ENCODE results near the gene ZNF438.

The ZNF438 gene

DNA sequence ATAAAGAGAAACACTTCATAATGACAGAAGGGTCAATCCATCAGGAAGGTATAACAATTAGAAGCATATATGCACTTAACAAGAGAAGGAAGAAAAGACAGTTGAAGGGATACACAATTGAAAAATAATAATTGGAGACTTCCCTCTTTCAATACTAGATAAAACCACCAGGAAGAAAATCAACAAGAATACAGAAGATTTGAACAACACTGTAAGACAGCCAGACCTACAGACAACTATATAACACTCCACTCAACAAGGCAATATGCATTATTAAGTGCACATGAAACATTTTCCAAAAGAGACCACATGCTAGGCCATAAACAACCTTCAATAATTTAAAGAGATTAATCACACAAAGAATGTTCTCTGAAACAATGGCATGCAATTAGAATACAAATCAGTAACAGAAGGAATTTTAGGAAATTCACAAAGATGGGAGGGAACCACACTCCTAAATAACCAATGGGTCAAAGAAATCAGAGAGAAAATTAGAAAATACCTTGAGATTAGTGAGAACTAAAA lies 35.1 kb downstream of the ZNF438 start:
- Histone ChIP-seq H3K27me3 (no peaks in the 10 kb centered on the region), H3K36me3 (peaks cover 0 to 28% (median 6%) of the 10 kb centered on the region in 11 experiments; a peak in 9 of 22 replicates), H4K20me1 (no peaks in the 10 kb centered on the region), H3K4me2 (peak overlapping the region in 1 of 11 experiments; percentile 31; a peak in 2 of 22 replicates), H3K4me3 (no peak overlapping the region; a peak in 1 of 20 replicates), H3K9me3 (replicated peaks in 1 of 11) (peaks cover 26 to 51% (median 30%) of the 10 kb centered on the region in 11 experiments), H3K4me1 (peaks cover 0 to 65% (median 15%) of the 10 kb centered on the region in 10 experiments; a peak in 10 of 20 replicates), H3K9ac (no peak overlapping the region), H3K27ac (no peak overlapping the region)
- no peak for TF ChIP-seq Cebpa-rat (IDR thresholded peaks at IDR 0.05)

DNA sequence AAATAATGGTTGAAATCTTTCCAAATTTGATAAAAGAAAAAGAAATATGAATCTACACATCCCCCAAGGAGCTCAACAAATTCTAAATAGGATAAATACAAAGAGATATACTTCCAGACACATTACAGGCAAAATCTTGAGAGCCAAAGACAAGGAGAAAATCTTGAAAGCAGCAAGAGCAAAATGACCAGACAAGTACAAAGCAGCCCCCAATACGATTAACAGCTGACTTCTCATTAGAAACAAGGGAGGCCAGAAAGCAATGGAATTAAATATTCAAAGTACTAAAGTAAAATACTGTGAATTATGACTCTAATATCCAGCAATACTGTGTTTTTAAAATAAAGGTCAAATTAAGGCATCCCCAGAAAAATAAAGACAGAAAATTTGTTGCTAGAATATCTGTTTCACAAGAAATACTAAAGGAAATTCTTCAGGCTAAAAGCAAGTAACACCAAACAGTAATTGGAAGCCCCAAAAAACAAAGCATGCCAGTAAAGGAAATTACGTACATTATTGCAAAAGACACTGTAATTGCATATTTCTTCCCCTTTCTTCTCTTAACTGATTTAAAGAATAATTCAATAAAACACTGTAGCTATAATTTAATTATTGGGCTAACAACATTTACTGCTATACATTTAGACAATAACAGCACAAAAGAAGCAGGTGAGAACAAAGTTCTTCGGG lies 36.4 kb downstream of the ZNF438 start:
- TF ChIP-seq Cebpa-rat (IDR thresholded peaks at IDR 0.05) = no peak
- Histone ChIP-seq H3K4me2 (peak overlapping the region in 3 of 11 experiments; percentile 1 to 40 (median 34); a peak in 3 of 22 replicates), H3K27me3 (no peaks in the 10 kb centered on the region), H3K9me3 (replicated peaks in 1 of 11) (peaks cover 26 to 48% (median 30%) of the 10 kb centered on the region in 11 experiments), H3K4me1 (peaks cover 0 to 52% (median 10%) of the 10 kb centered on the region in 10 experiments; a peak in 10 of 20 replicates), H3K27ac (no peak overlapping the region), H3K4me3 (no peak overlapping the region), H4K20me1 (no peaks in the 10 kb centered on the region), H3K36me3 (peaks cover 0 to 28% (median 6%) of the 10 kb centered on the region in 11 experiments; a peak in 9 of 22 replicates), H3K9ac (no peak overlapping the region)

- Histone ChIP-seq H3K9ac (no peak overlapping the region), H3K4me3 (no peak overlapping the region), H3K4me1 (peaks cover 0 to 32% (median 0%) of the 10 kb centered on the region in 10 experiments; a peak in 5 of 20 replicates), H3K4me2 (no peak overlapping the region), H4K20me1 (no peaks in the 10 kb centered on the region), H3K36me3 (peaks cover 0 to 28% (median 6%) of the 10 kb centered on the region in 11 experiments; a peak in 9 of 22 replicates), H3K27ac (no peak overlapping the region), H3K27me3 (no peaks in the 10 kb centered on the region), H3K9me3 (replicated peaks in 1 of 11) (peaks cover 26 to 42% (median 30%) of the 10 kb centered on the region in 11 experiments)
- no peak for TF ChIP-seq Cebpa-rat (IDR thresholded peaks at IDR 0.05)
Measured at GRCh38 chr10:30993155-30993554, 38.5 kb downstream of the ZNF438 start.

DNA sequence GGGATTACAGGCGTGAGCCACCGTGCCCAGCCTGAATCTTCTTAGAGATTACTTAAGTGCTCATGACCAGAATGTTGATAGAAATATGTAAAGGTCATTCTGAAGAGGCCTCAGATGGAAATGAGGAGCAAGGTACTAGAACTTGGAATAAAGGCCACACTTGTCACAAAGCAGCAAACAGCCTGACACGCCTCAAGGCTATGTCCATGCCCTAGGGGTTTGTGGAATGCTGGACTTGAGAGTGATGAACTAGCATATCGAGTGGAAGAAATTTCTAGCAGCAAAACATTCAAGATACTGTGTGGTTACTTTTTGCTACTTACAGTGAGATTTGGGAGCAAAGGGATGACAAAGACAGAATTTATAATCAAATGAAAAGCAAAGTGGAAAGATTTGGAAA lies 39.0 kb downstream of the ZNF438 start:
- H3K4me1 ChIP-seq = peaks cover 0 to 27% (median 0%) of the 10 kb centered on the region in 10 experiments; a peak in 5 of 20 replicates
- H3K9ac ChIP-seq = no peak overlapping the region
- H3K27me3 ChIP-seq = no peaks in the 10 kb centered on the region
- no peaks in the 10 kb centered on the region for H4K20me1 ChIP-seq
- no peak for TF ChIP-seq Cebpa-rat (IDR thresholded peaks at IDR 0.05)
- H3K4me2 ChIP-seq = no peak overlapping the region
- no peak overlapping the region for H3K27ac ChIP-seq
- no peak overlapping the region for H3K4me3 ChIP-seq
- peaks cover 26 to 42% (median 30%) of the 10 kb centered on the region in 11 experiments for H3K9me3 ChIP-seq (replicated peaks in 1 of 11)
- peaks cover 0 to 28% (median 6%) of the 10 kb centered on the region in 11 experiments; a peak in 9 of 22 replicates for H3K36me3 ChIP-seq

DNA sequence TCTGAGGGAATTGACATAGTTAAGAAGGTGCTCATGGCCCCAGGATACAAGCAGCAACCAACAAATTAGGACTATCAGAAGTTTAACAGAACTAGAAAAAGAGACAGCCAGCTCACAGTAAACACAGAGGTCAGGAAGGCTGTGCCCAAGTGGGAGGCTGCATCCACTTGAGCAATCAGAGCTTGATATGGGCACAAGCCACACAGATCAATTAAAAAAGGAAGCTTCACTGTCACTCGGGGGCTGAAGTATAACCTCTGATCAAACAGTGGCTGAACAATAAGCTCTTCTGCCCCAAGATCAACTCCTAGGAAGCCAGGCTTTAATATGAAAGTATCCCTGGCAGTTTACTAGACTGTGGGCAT lies 40.0 kb downstream of the ZNF438 start:
- no peak overlapping the region for H3K27ac ChIP-seq
- H3K27me3 ChIP-seq = no peaks in the 10 kb centered on the region
- no peak overlapping the region for H3K4me2 ChIP-seq
- H4K20me1 ChIP-seq = no peaks in the 10 kb centered on the region
- peaks cover 0 to 28% (median 6%) of the 10 kb centered on the region in 11 experiments; a peak in 9 of 22 replicates for H3K36me3 ChIP-seq
- H3K9ac ChIP-seq = no peak overlapping the region
- TF ChIP-seq Cebpa-rat (IDR thresholded peaks at IDR 0.05) = no peak
- peaks cover 26 to 39% (median 30%) of the 10 kb centered on the region in 11 experiments for H3K9me3 ChIP-seq (replicated peaks in 1 of 11)
- H3K4me1 ChIP-seq = peaks cover 0 to 17% (median 0%) of the 10 kb centered on the region in 10 experiments; a peak in 5 of 20 replicates
- no peak overlapping the region for H3K4me3 ChIP-seq

DNA sequence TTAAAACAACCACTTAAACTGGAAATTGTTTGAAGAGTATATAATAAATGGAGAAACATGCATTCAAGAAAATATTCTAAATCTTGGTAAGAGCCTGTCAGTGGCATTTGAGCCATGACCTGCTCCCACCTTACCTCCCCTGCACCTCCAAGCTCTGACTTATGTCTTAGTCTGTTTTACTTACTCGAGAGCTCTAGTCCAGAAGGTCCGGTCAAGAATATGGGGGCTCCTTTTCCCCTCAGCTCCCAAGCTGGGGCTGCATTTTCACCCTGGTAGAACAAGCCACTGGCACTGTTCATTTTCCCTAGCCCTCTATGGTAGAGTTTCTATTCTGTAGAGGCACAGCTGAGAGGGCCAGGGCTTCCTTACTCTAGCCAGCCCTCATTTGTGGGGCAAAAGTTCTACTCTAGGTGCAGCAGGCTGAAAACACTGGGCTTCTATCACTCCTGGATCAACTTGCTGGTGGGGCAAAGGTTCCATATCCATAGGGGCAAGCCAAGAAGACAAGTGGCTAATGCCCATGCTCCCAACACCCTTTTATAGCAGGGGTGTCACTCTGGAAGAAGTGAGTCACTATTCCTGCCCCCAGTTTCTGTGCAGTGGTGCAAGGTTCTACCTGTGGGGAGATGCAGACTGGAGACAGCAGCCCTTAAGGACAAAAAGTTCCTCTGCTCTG lies 40.6 kb downstream of the ZNF438 start:
- Histone ChIP-seq H4K20me1 (no peaks in the 10 kb centered on the region), H3K4me1 (peaks cover 0 to 15% (median 0%) of the 10 kb centered on the region in 10 experiments; a peak in 5 of 20 replicates), H3K36me3 (peaks cover 0 to 28% (median 6%) of the 10 kb centered on the region in 11 experiments; a peak in 9 of 22 replicates), H3K27me3 (no peaks in the 10 kb centered on the region), H3K27ac (no peak overlapping the region), H3K4me2 (no peak overlapping the region), H3K9ac (no peak overlapping the region), H3K9me3 (replicated peaks in 1 of 11) (peaks cover 26 to 39% (median 30%) of the 10 kb centered on the region in 11 experiments), H3K4me3 (no peak overlapping the region)
- no peak for TF ChIP-seq Cebpa-rat (IDR thresholded peaks at IDR 0.05)

GRCh38 chr10:30990351-30990750 lies 41.3 kb downstream of the ZNF438 start:
- H3K9me3 ChIP-seq (replicated peaks in 1 of 11) = peaks cover 24 to 39% (median 32%) of the 10 kb centered on the region in 11 experiments
- peaks cover 0 to 28% (median 6%) of the 10 kb centered on the region in 11 experiments; a peak in 9 of 22 replicates for H3K36me3 ChIP-seq
- H3K4me1 ChIP-seq = peaks cover 0 to 9% (median 0%) of the 10 kb centered on the region in 10 experiments; a peak in 5 of 20 replicates
- H3K27ac ChIP-seq = no peak overlapping the region
- TF ChIP-seq Cebpa-rat (IDR thresholded peaks at IDR 0.05) = no peak
- H3K4me3 ChIP-seq = no peak overlapping the region
- H4K20me1 ChIP-seq = no peaks in the 10 kb centered on the region
- H3K9ac ChIP-seq = no peak overlapping the region
- H3K27me3 ChIP-seq = no peaks in the 10 kb centered on the region
- no peak overlapping the region for H3K4me2 ChIP-seq

- peaks cover 0 to 23% (median 0%) of the 10 kb centered on the region in 11 experiments; a peak in 6 of 22 replicates for H3K36me3 ChIP-seq
- no peak for TF ChIP-seq Cebpa-rat (IDR thresholded peaks at IDR 0.05)
Measured at GRCh38 chr10:30988831-30989435, 42.7 kb downstream of the ZNF438 start.

More at GRCh38 chr10:30988831-30989435, 42.7 kb downstream of the ZNF438 start:
- H4K20me1 ChIP-seq = no peaks in the 10 kb centered on the region
- no peak overlapping the region for H3K27ac ChIP-seq
- H3K4me3 ChIP-seq = no peak overlapping the region
- peaks cover 18 to 38% (median 31%) of the 10 kb centered on the region in 11 experiments for H3K9me3 ChIP-seq (replicated peaks in 1 of 11)
- H3K27me3 ChIP-seq = no peaks in the 10 kb centered on the region
- no peak overlapping the region for H3K4me2 ChIP-seq
- 0 out of 20 replicates have a peak, but pooled peaks cover 0 to 4% (median 0%) of the 10 kb centered on the region in 10 experiments for H3K4me1 ChIP-seq
- H3K9ac ChIP-seq = no peak overlapping the region

All from BLaER1 treated with 17β-estradiol and CSF1 and Interleukin-3, amounts not matched to agents 10 nM and 100 nM (cell line).